ENCODE results near the gene LST1. TPM values are rescaled to one million over a fixed set of nuclear protein-coding genes. Genes with fewer than 3 reads are reported as not detected.

LST1 gene
- total RNA-seq, 1 donor from 2014 or later, result 6.5 TPM

GRCh38 chr6:31597006-31597405 lies 10.9 kb downstream of the LST1 start:
- DNase-seq, result no peak
- peak; percentile 50 for TF ChIP-seq CTCF (IDR thresholded peaks at IDR 0.05; ENCODE audit: borderline replicate concordance)
- Histone ChIP-seq H3K4me1 (no peaks in the 10 kb centered on the region), H3K4me3 (no peak overlapping the region), H3K27ac (replicated peaks) (no peak overlapping the region), H3K9me3 (replicated peaks) (no peaks in the 10 kb centered on the region), H3K27me3 (ENCODE audit: low read depth) (no peaks in the 10 kb centered on the region), H3K36me3 (no peaks in the 10 kb centered on the region)
- intact Hi-C loops (cut with micrococcal nuclease), result no loop called here

- H3K36me3 ChIP-seq, result no peaks in the 10 kb centered on the region
- no peak overlapping the region for H3K4me3 ChIP-seq
- H3K27ac ChIP-seq (replicated peaks), result no peak overlapping the region
- no peaks in the 10 kb centered on the region for H3K27me3 ChIP-seq (ENCODE audit: low read depth)
- intact Hi-C loops (cut with micrococcal nuclease), result no loop called here
- no peaks in the 10 kb centered on the region for H3K4me1 ChIP-seq
- TF ChIP-seq CTCF (IDR thresholded peaks at IDR 0.05; ENCODE audit: borderline replicate concordance), result no peak
- DNase-seq, result no peak
- no peaks in the 10 kb centered on the region for H3K9me3 ChIP-seq (replicated peaks)
These were observed 21.2 kb downstream of the LST1 start for GRCh38 chr6:31607317-31607716.

GRCh38 chr6:31609519-31610406 lies 23.7 kb downstream of the LST1 start:
- Histone ChIP-seq H3K27ac (replicated peaks) (no peak overlapping the region), H3K27me3 (ENCODE audit: low read depth) (no peaks in the 10 kb centered on the region), H3K9me3 (replicated peaks) (no peaks in the 10 kb centered on the region), H3K4me3 (no peak overlapping the region), H3K4me1 (no peaks in the 10 kb centered on the region), H3K36me3 (no peaks in the 10 kb centered on the region)
- TF ChIP-seq CTCF (IDR thresholded peaks at IDR 0.05; ENCODE audit: borderline replicate concordance), result no peak
- intact Hi-C loops (cut with micrococcal nuclease), result no loop called here
- DNase-seq, result no peak

- H3K27ac ChIP-seq (replicated peaks), result no peak overlapping the region
- DNase-seq, result no peak
- no peaks in the 10 kb centered on the region for H3K4me1 ChIP-seq
- TF ChIP-seq CTCF (IDR thresholded peaks at IDR 0.05; ENCODE audit: borderline replicate concordance), result no peak
- H3K36me3 ChIP-seq, result no peaks in the 10 kb centered on the region
- no peak overlapping the region for H3K4me3 ChIP-seq
- intact Hi-C loops (cut with micrococcal nuclease), result no loop called here
- H3K27me3 ChIP-seq (ENCODE audit: low read depth), result no peaks in the 10 kb centered on the region
- no peaks in the 10 kb centered on the region for H3K9me3 ChIP-seq (replicated peaks)
These were observed 24.9 kb downstream of the LST1 start for GRCh38 chr6:31610968-31611367.

- no peaks in the 10 kb centered on the region for H3K27me3 ChIP-seq (ENCODE audit: low read depth)
- H3K4me3 ChIP-seq, result no peak overlapping the region
- no peak for DNase-seq
- TF ChIP-seq CTCF (IDR thresholded peaks at IDR 0.05; ENCODE audit: borderline replicate concordance), result no peak
- intact Hi-C loops (cut with micrococcal nuclease), result no loop called here
- no peaks in the 10 kb centered on the region for H3K9me3 ChIP-seq (replicated peaks)
- peak overlapping the region; percentile 42 for H3K27ac ChIP-seq (replicated peaks)
- H3K36me3 ChIP-seq, result no peaks in the 10 kb centered on the region
- H3K4me1 ChIP-seq, result peaks cover under 1% of the 10 kb centered on the region
These were observed 28.1 kb downstream of the LST1 start for GRCh38 chr6:31614075-31614619.
